GM19452 (cell line): Measurements from ENCODE around the gene CLEC2B.
"Not testable (repeated sequence)": the region's sequence is repeated elsewhere in the genome, so short reads cannot be mapped to it uniquely, and the experiment has no call there.

ENCODE experiments used
- ATAC-seq: cut with Tn5 transposase; IDR thresholded peaks from one replicate; pipeline ENCODE4 v1.9.1; 2021; ENCODE audit not compliant: unreplicated experiment

The CLEC2B gene

GRCh38 chr12:9869307-9870161 lies at the start of gene CLEC2B:
TSS of gene CLEC2B (minus strand) at chr12:9869354.
- peak; percentile 44 for ATAC-seq

- no peak for ATAC-seq
Measured at GRCh38 chr12:9911708-9912107, 42.6 kb upstream of the CLEC2B start.

DNA sequence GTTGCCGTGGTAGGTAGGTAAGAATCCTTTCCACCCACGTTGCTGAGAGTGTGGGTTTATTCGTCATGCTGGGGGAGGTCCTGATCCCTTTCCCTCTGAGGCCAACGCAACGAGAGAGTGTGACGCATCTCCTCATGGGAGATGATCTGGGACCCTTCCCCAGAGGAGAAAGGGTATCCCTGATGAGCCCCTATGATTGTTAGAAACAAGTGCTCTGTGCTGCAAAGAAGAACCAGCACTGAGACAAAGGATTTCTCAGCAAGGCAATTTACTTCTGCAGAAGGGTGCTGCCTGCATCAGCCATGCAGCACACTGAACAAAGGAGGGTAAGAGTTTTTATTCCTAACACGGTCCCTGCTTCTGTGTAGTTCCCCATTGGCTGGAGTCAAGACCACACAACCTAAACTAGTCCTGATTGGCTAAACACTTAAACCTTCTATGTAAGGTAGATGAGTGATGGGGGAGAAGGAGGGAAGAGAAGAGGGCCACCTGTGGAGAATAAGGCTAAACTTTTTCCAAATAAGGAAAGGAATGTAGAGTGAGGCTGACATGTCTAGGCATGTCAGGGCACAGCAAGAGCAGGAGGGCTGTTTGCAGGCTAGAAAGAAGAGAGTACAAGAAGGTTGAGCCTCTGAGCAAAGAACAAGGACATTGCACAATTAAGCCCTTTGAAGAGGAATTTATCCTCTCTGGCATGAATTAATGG lies 41.7 kb upstream of the CLEC2B start:
- ATAC-seq = no peak

- no peak for ATAC-seq
Measured at GRCh38 chr12:9909724-9910123, 40.6 kb upstream of the CLEC2B start.

GRCh38 chr12:9908350-9908749 lies 39.2 kb upstream of the CLEC2B start:
- ATAC-seq = no peak

- no peak for ATAC-seq
Measured at GRCh38 chr12:9907769-9908168, 38.6 kb upstream of the CLEC2B start.

- no peak for ATAC-seq
Measured at GRCh38 chr12:9906873-9907272, 37.7 kb upstream of the CLEC2B start.

- ATAC-seq = no peak
Measured at GRCh38 chr12:9902539-9903228, 33.5 kb upstream of the CLEC2B start.

GRCh38 chr12:9900930-9901329 lies 31.8 kb upstream of the CLEC2B start:
- no peak for ATAC-seq

DNA sequence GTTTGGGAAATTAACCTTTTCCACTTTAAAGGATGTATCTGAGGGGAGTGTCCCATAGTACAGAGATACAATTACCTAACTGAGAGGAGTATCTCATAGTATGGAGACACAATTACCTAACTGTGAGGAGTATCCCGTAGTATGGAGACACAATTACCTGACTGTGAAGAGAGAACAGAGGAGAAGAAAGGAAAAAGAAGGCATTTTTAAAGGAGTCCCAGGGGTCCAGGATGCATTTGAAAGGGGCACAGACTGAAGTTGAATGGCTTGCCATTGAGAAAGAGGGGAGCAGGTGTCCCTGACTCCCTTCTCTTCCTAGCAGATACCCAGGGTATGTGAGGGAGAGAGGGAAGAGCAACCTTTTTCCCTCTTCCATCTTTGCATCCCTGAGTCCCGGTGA lies 30.1 kb upstream of the CLEC2B start:
- no peak for ATAC-seq

DNA sequence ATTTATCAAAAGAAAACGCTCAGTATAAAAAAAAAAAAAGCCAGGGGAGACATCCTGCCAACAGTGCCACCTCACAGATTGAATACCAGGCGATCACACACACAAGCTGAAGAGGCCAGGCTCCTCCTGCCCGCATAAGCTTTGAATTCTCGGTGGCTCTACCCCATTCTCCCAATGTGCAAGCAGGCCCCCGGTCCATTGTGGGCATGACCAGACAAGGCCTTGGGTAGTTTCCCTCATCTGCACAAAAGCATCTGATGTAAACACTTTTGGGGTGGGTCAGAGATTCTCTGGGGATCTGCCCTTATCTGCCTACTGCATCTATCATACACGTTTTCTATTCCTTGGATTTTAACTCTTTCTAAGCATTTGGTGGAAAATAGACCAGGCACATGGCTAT lies 28.4 kb upstream of the CLEC2B start:
- no peak for ATAC-seq

DNA sequence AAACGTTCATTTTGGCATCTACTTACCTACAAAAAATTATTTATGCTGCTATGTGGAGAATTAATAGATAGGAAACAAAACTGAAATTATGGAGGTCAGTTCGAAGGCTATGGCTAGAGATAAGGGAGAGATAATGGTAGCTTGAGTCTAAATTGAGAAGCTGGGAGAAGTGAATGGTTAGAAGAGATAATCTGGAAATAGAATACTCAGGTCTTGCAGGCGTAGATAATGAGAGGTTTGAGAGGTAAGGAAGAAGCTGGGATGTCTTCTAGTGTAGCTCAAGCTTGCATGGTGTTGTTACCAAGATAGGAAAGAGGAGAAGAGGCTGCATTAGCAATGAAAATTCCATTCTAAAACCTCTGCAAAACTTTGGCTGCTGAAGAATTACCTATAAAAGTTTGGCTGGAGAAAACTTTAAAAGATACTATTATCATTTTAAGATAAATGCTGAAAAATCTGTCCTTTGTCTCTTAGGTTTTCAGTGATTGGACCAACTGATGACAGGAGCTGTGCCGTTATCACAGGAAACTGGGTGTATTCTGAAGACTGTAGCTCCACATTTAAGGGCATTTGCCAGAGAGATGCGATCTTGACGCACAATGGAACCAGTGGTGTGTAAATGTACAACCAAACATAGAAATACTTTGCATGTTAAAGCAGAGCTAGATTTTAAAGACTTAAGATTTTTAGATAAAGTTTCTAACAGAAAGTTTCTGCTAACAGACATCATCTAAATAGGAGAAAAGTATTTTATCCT lies 26.2 kb upstream of the CLEC2B start:
- ATAC-seq = no peak

- no peak for ATAC-seq
Measured at GRCh38 chr12:9888665-9889273, 19.6 kb upstream of the CLEC2B start.

DNA sequence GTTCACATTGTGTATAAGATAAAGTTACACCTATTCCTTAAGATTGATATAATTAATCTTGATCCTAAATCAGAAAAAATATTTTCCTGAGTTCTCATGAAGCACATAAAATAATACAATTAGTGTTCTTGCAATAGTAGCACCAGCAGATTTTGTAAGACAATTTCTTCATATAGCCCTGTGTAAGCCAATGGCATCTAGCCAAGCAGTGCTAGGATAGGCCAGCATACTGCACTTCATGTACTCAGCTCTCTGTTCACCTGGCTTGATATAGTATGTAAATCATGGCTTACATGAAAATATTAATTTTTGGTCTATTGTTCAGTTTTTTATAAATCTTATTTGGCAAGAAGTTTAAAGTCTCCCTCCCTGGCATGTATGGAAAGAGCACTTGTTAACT lies 14.0 kb upstream of the CLEC2B start:
- no peak for ATAC-seq

- ATAC-seq = no peak
Measured at GRCh38 chr12:9881988-9882387, 12.8 kb upstream of the CLEC2B start.

GRCh38 chr12:9881246-9881645 lies 12.1 kb upstream of the CLEC2B start, which contains the start of gene KLRF2:
TSS of gene KLRF2 (plus strand) at chr12:9881489. CDS start at chr12:9881596, 107 bp downstream.
- ATAC-seq = no peak

GRCh38 chr12:9880532-9881078 lies 11.5 kb upstream of the CLEC2B start:
- ATAC-seq = no peak

DNA sequence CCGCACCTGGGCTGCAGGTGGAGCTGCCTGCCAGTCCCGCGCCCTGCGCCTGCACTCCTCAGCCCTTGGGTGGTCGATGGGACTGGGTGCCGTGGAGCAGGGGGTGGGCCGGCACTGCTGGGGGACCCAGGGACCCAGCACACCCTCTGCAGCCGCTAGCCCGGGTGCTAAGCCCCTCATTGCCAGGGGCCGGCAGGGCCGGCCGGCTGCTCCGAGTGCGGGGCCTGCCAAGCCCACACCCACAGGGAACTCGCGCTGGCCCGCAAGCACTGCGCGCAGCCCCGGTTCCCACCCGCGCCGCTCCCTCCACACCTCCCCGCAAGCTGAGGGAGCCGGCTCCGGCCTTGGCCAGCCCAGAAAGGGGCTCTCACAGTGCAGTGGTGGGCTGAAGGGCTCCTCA lies 7.0 kb upstream of the CLEC2B start:
- not testable (repeated sequence) for ATAC-seq

- ATAC-seq = no peak
Measured at GRCh38 chr12:9872742-9873141, 3.6 kb upstream of the CLEC2B start.

DNA sequence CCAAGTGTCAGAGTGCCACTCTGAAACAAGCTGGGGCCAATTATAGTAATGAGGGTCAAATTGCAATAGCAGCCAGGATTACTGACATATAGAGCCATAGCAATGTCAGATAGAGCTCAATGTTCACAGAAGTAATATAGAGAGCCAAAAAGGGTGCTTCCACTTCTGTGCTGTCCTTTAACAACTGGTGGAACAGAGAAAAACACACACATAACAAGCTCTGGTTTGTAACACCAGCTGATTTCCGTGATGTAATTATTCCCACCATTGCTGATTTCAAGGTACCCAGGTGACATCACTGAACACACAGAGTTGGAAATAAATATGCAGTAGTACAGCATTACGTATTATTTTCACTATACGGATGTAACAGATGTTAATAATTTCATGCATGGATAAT lies 3.0 kb upstream of the CLEC2B start:
- no peak for ATAC-seq
